TTC549 (cell line): Measurements from ENCODE around the gene CCDC92.

ENCODE experiments used
- FAIRE-seq: peaks from 2 replicates; lab custom pipeline; 2012; peaks lifted over from hg19 to GRCh38; lab: Jason Lieb, UNC

The CCDC92 gene

GRCh38 chr12:123908884-123909725 is 63.5 kb downstream of the CCDC92 start:
- FAIRE-seq: no peak

DNA sequence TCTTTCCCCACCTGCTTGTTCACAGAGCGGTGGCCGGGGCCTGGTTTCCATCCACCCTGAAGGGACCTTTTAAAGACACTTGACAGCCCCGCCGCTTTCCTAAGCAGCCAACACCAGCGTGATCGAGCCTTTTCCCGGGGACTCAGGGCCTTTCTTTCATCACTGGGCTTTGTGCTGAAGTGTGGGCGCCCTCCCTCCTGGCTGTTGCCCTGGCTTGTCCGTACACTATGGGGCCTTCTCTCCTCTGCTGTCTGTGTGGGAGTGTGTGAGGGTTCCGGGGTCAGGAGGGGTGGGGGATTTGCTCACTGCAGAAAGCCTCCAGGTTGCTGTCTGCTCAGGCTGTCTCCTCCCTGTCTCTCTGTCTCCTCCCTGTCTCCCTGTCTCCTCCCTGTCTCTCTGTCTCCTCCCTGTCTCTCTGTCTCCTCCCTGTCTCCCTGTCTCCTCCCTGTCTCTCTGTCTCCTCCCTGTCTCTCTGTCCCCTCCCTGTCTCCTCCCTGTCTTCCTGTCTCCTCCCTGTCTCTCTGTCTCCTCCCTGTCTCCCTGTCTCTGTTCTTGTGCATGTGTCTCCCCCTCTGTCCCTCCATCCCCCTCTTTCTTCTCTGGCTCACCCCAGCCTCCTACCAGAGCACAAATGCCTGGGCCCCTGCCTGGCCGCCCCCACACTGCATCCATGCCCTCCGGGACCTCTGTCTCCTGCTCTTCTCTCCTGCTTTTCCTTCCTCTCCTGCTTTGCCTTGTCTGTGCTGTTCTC is 64.7 kb downstream of the CCDC92 start:
- FAIRE-seq: no peak

GRCh38 chr12:123906711-123907420 is 65.8 kb downstream of the CCDC92 start:
- FAIRE-seq: no peak

- peak; percentile 78 for FAIRE-seq
Observed at GRCh38 chr12:123905319-123905925, 67.2 kb downstream of the CCDC92 start.

DNA sequence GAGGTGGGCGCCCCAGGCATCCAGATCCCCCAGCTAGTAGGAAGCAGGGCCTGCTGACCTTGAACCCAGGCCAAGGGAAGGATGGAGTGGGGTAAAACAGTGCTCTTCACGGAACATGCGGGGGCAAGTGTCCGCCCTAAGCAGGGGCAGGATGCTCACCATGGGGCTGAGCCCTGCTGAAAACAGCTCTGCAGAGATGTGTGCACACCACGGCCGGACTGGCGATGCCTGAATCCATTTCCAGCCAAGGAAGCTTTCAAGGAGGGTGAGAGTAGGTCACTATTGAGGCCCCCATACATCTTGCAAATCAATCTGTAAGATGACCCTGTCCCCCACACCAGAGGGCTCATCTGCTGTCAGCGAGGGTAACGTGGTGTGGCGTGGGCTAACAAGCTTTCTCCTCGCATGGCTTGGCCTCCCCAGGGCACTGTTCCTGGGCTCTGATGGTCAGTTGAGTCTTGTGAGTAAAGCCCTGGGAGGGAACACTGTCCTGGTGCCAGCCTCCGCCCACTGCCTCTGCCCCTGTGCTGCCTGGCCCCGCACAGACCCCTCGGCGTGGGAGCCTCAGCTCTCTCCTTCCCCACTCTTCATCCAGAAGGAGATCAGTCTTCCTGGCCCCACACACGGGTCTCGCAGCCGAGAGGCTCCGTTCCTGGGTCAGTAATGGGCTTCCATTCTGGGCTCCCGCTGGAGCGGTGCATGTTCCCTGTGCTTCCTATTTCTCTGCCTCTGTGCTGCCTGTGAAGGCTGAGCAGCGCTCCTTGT is 69.1 kb downstream of the CCDC92 start:
- FAIRE-seq: no peak

DNA sequence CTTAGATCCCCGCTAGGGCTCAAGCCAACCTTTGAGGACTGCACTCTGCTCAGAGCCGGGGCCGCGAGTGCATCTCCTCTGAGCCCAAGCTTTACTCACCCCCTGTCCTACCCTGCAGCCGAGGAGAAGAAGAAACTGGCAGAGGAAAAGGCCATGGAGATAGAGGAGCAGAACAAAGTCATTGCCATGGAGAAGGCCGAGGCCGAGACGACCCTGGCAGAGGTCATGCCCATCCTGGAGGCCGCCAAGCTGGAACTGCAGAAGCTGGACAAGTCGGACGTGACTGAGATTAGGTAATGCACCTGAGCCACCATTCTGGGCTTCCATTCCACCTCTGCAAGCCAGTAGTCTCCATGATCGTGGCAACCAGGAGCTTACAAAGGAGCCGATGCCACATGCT is 69.8 kb downstream of the CCDC92 start:
- no peak for FAIRE-seq

- FAIRE-seq: no peak
Observed at GRCh38 chr12:123900871-123901376, 71.7 kb downstream of the CCDC92 start.

DNA sequence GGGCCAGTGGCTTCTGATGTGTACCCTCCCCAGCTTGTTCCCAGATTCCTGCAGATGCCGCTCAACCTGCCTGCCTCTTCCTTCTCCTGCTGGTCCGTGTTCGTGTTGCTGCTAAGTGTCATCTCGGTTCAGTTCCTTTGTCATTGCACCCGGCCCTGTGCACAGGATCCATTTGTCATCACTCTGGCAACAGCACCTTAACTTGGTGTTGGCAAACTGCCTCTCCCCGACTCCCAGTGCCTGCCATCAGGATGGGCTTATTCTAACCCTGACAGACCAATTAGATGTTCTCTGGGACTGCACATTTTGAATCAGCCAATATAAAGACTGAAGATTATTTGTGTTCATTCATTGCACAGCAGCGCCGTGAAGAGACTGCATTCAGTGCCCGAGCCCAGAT is 73.3 kb downstream of the CCDC92 start:
- no peak for FAIRE-seq

GRCh38 chr12:123898673-123899072 is 74.0 kb downstream of the CCDC92 start:
- FAIRE-seq: no peak

- FAIRE-seq: no peak
Observed at GRCh38 chr12:123897221-123897620, 75.4 kb downstream of the CCDC92 start.

GRCh38 chr12:123896767-123897166 is 75.9 kb downstream of the CCDC92 start:
- no peak for FAIRE-seq

DNA sequence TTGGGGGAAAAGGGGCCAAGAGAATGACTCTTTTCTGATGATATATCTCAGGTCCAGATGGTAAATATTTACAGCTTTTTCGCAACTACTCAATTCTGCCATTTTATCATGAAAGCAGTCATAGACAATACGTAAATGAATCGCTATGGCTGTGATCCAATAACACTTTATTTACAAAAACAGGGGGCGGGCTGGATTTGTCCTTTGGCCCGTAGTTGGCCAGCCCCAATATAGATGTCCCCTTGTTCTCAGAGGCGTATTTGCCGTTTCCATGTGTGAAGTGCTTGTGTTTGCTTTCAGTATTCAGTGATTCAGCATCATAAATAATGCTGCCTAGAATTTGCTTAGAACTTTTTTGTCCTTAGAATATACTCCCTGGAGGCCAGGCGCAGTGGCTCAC is 77.2 kb downstream of the CCDC92 start:
- FAIRE-seq: no peak

- no peak for FAIRE-seq
Observed at GRCh38 chr12:123894823-123895345, 77.7 kb downstream of the CCDC92 start.

DNA sequence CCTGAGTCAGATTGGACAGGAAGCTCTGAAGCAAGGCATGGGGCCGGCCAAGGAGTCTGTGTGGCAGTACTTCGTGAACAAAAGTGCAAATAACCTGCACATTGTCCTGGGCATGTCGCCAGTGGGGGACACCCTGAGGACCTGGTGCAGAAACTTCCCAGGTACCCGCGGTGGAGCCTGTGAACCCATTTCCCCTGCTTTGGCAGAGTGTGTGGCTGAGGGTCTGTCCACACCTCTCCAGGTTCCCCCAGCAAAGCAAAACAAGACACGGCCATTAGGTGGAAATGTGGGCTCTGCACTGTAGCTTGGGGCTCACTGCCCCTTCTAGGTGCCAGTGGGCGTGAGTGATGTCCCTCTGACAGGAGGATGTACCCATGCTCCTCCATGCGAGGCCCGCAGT is 79.4 kb downstream of the CCDC92 start:
- FAIRE-seq: no peak

GRCh38 chr12:123892853-123893252 is 79.8 kb downstream of the CCDC92 start:
- FAIRE-seq: no peak

DNA sequence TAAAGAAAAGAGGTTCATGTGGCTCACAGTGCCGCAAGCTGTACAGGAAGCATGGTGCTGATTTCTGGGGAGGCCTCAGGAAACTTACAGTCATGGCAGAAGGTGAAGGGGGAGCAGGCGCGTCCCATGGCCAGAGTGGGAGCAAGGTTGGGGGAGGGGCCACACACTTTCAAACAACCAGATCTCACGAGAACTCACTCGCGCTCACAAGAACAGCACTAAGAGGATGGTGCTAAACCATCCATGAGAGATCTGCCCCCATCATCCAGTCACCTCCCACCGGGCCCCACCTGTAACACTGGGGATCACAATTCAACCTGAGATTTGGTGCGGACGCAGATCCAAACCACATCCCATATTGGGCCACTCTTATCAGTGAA is 80.5 kb downstream of the CCDC92 start:
- FAIRE-seq: no peak

DNA sequence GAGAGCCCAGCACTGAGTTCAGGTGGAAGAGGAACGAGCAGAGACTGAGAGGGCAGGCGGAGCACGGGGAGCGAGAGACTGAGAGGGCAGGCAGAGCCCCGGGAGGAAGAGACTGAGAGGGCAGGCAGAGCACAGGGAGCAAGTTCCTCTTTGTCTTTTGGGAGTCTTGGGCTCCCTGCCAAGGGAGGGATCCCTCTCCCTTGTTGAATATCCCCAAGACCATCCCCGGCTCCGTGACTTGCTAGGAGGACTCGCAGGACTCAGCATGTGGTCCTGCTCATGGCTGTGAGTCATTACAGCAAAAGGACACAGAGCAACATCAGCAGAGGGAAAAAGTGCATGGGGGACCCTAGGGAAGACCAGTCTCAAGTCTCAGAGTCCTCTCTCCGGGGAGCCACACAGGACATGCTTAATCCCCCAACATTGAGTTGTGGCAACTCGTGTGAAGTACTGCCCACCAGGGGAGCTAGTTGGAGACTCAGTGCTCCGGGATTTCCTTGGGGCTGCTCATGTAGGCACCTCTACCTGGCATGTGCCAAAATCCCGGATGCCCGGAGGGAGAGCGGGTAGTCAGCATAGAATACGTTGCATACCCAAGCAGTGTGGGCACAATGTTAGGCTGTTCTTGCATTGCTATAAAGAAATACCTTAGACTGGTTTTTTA is 81.0 kb downstream of the CCDC92 start:
- no peak for FAIRE-seq

- no peak for FAIRE-seq
Observed at GRCh38 chr12:123891011-123891410, 81.6 kb downstream of the CCDC92 start.

DNA sequence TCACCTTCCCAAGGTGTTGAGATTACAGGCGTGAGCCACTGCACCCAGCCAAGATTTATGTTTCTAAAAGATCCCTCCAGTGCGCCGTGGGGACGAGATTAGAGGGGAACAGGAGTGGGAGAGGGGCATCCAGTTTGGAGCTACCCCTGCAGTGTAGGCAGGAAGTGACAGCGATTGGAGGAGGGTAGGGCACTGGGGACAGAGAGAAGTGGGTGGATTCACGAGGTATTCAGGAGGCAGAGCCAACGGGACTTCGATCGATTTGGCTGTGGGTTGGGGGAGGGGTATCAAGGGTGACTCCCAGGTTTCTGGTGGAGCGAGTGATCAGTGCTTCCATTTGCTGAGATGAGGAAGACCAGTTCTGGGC is 82.1 kb downstream of the CCDC92 start:
- FAIRE-seq: no peak

GRCh38 chr12:123889848-123890535 is 82.6 kb downstream of the CCDC92 start:
- FAIRE-seq: no peak
